ENCODE data around the gene FBXL4.

Gene FBXL4

DNA sequence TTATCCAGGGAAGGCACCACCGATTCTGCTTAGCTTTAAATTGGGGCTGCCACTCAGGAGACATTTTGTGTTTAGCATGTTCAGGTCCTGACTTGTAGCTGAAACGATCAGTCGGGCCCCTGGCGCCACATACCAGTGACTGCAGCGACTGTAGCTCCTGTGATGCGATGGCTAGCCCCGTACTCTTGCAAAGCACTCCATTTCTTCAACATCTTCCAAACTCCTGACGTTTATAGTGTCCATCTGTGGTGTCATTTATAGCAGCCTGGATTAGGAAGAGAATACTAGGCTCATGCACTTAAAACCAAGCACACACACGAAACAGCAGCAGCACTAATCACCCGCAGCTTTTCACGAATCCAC, 100.3 kb downstream of the FBXL4 start:
- Histone ChIP-seq H3K4me1 (ENCODE audit: insufficient read depth, low read length) (no peaks in the 10 kb centered on the region), H3K27ac (ENCODE audit: low read length) (no peak overlapping the region), H3K27me3 (ENCODE audit: insufficient read depth, low read length, poor library complexity) (no peaks in the 10 kb centered on the region), H3K4me2 (ENCODE audit: insufficient read depth, low read length) (no peak overlapping the region), H3K4me3 (ENCODE audit: low read depth in 1 of 2, low read length in 2 of 2) (no peak overlapping the region), H4K20me1 (ENCODE audit: insufficient read depth, low read length) (no peaks in the 10 kb centered on the region), H3K79me2 (ENCODE audit: insufficient read depth, low read length) (no peaks in the 10 kb centered on the region), H3K9ac (ENCODE audit: low read depth, low read length) (no peak overlapping the region), H2AFZ (ENCODE audit: low read depth, low read length) (no peak overlapping the region), H3K9me3 (ENCODE audit: insufficient read depth, low read length, severe bottlenecking) (no peaks in the 10 kb centered on the region), H3K36me3 (ENCODE audit: insufficient read depth, low read length) (no peaks in the 10 kb centered on the region)
- DNase-seq: no peak
- no peak for TF ChIP-seq CTCF (IDR thresholded peaks at IDR 0.05; ENCODE audit: borderline replicate concordance, extremely low read depth, low read length, poor library complexity, severe bottlenecking)
- no peak for TF ChIP-seq EZH2 (IDR thresholded peaks at IDR 0.05; ENCODE audit: borderline replicate concordance, low read depth, low read length, severe bottlenecking)
- no peak for ATAC-seq (ENCODE audit: insufficient read depth, low read depth)

GRCh38 chr6:98846021-98846380, 101.7 kb downstream of the FBXL4 start:
- no peak overlapping the region for H3K4me3 ChIP-seq (ENCODE audit: low read depth in 1 of 2, low read length in 2 of 2)
- H3K79me2 ChIP-seq (ENCODE audit: insufficient read depth, low read length): no peaks in the 10 kb centered on the region
- H4K20me1 ChIP-seq (ENCODE audit: insufficient read depth, low read length): no peaks in the 10 kb centered on the region
- DNase-seq (no peak), ATAC-seq (ENCODE audit: insufficient read depth, low read depth) (peak; percentile 10; the same call in 1 of the 3 replicates)
- H3K27me3 ChIP-seq (ENCODE audit: insufficient read depth, low read length, poor library complexity): no peaks in the 10 kb centered on the region
- no peak overlapping the region for H3K27ac ChIP-seq (ENCODE audit: low read length)
- no peak overlapping the region for H2AFZ ChIP-seq (ENCODE audit: low read depth, low read length)
- no peak overlapping the region for H3K9ac ChIP-seq (ENCODE audit: low read depth, low read length)
- TF ChIP-seq CTCF (IDR thresholded peaks at IDR 0.05; ENCODE audit: borderline replicate concordance, extremely low read depth, low read length, poor library complexity, severe bottlenecking): no peak
- TF ChIP-seq EZH2 (IDR thresholded peaks at IDR 0.05; ENCODE audit: borderline replicate concordance, low read depth, low read length, severe bottlenecking): no peak
- H3K4me2 ChIP-seq (ENCODE audit: insufficient read depth, low read length): no peak overlapping the region
- no peaks in the 10 kb centered on the region for H3K36me3 ChIP-seq (ENCODE audit: insufficient read depth, low read length)
- no peaks in the 10 kb centered on the region for H3K9me3 ChIP-seq (ENCODE audit: insufficient read depth, low read length, severe bottlenecking)
- H3K4me1 ChIP-seq (ENCODE audit: insufficient read depth, low read length): no peaks in the 10 kb centered on the region

- Histone ChIP-seq H3K4me1 (ENCODE audit: insufficient read depth, low read length) (no peaks in the 10 kb centered on the region), H2AFZ (ENCODE audit: low read depth, low read length) (no peak overlapping the region), H3K4me2 (ENCODE audit: insufficient read depth, low read length) (no peak overlapping the region), H3K27me3 (ENCODE audit: insufficient read depth, low read length, poor library complexity) (no peaks in the 10 kb centered on the region), H3K9ac (ENCODE audit: low read depth, low read length) (no peak overlapping the region), H3K79me2 (ENCODE audit: insufficient read depth, low read length) (no peaks in the 10 kb centered on the region), H3K36me3 (ENCODE audit: insufficient read depth, low read length) (no peaks in the 10 kb centered on the region), H3K9me3 (ENCODE audit: insufficient read depth, low read length, severe bottlenecking) (no peaks in the 10 kb centered on the region), H3K27ac (ENCODE audit: low read length) (no peak overlapping the region), H4K20me1 (ENCODE audit: insufficient read depth, low read length) (no peaks in the 10 kb centered on the region), H3K4me3 (ENCODE audit: low read depth in 1 of 2, low read length in 2 of 2) (no peak overlapping the region)
- TF ChIP-seq EZH2 (IDR thresholded peaks at IDR 0.05; ENCODE audit: borderline replicate concordance, low read depth, low read length, severe bottlenecking) (no peak), CTCF (IDR thresholded peaks at IDR 0.05; ENCODE audit: borderline replicate concordance, extremely low read depth, low read length, poor library complexity, severe bottlenecking) (peak; percentile 91)
- DNase-seq (peak; percentile 72), ATAC-seq (ENCODE audit: insufficient read depth, low read depth) (peak; percentile 94)
Observed at GRCh38 chr6:98845211-98846020, 102.3 kb downstream of the FBXL4 start.

Measured in DND-41 (cell line).